Renal cortex interstitium (tissue), 11 donors: ENCODE data around the gene SEC14L6. TPM values are rescaled to one million over a fixed set of nuclear protein-coding genes. Genes with fewer than 3 reads are reported as not detected.
"Not testable (repeated sequence)": the region's sequence is repeated elsewhere in the genome, so short reads cannot be mapped to it uniquely, and the experiment has no call there.

Experiments
- DNase-seq, 11 donors: peaks; one replicate each; pipeline ENCODE4 v3.0.0-alpha.2; 2013; ENCODE audit warnings: low read depth in 9 of 11, low spot score in 4 of 11; ENCODE audit errors: extremely low read depth in 1 of 11
- polyA plus RNA-seq, 3 donors: library from polyadenylated mRNA; unstranded; fragments of 120-200 nt; gene quantifications; one replicate each; pipeline ENCODE4 v1.2.1, GENCODE V29; 2013; ENCODE audit not compliant: insufficient read length in 3 of 3

Gene SEC14L6
- polyA plus RNA-seq, 3 donors = 9.0 to 14.5 (median 9.0) TPM

DNA sequence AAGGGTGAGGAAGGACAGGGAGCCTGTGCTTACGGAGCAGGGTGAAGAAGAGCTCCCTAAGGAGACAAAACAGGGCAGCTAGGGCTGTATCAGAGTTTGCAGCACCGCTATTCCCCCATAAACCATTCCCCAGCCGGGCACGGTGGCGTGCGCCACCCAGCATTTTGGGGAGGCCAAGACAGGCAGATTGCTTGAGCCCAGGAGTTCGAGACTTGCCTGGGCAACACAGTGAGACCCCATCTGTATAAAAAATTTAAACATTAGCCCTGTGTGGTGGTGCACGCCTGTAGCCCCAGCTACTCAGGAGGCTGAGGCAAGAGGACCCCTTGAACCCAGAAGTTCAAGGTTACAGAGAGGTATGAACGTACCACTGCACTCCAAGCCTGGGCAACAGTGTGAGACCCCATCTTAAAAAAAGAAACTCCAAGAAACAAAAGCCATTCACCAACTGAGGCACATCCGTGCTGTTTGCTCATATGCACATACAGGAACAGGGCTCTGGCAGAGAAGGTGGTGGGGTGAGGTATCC, 23.2 kb upstream of the SEC14L6 start:
- DNase-seq = no peak

GRCh38 chr22:30568137-30568805, 21.7 kb upstream of the SEC14L6 start:
- no peak for DNase-seq

- not testable (repeated sequence) for DNase-seq
Measured at GRCh38 chr22:30567277-30567676, 20.7 kb upstream of the SEC14L6 start.

- no peak for DNase-seq
Measured at GRCh38 chr22:30566125-30566524, 19.6 kb upstream of the SEC14L6 start.

DNA sequence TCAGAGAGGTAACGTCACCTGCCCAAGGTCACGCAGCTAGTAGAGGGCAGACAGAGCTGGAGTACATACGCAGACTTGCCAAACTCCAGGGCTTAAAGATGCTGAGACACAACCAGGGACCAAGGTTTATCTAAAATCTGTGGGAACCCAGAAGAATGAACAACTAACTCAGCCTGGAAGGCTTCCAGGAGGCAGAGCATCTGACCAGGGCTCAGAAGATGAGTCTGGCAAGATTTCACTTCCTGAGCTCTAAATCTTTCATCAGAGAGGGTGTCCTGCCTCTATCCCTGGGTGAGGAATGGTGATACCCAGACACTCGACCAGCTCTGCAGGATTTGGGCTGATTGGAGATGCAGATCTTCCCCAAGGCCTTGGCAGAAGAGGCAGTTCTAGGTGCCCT, 18.8 kb upstream of the SEC14L6 start:
- no peak for DNase-seq

DNA sequence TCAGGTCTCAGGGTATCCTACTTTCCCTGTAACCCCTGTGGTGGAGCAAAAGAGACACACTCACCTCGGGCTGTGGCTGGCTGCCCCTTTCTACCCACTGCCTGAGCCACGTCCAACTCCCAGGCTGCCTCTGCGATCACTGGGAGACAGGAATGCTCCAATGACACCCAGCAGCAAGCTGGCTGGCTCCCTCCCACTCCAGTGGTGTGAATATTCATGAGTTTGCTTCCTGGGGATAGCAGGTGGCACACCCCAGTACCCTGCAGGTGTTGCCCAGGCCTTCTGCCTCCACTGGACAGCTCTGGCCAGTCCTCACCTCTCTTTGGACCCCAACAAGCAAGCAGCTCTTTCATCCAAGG, 18.2 kb upstream of the SEC14L6 start:
- no peak for DNase-seq

DNA sequence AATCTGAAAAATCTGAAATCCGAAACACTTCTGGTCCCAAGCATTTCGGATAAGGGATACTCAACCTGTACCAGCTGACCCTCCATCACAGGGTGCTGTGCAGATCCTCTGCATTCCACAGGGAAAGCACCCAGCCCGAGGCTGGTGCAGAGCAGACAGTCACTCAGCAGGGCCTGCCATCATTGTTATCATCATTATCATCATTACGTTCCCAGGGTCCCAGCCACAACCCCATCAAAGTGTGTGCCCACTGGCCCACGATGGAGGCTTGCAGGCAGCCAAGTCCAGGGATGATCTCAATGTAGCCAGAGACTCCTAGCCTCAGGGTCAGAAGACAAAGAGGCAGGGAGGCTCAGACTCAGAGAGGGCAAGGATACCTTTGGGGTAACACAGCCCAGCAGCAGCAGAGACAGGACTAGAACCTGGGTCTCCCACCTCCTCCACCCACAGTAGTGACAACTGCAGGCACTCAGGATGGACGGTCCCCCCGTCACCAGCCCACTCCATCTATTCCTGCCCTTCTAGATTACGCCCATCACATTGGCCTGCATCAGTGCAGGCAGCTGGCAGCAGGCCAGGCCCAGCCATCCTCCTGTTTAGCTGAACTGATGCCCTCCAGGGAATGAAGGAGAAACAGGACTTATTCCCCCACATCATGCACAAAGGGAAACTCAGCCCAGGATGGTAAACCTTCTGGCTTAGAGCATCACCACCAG, 17.7 kb upstream of the SEC14L6 start:
- no peak for DNase-seq

DNA sequence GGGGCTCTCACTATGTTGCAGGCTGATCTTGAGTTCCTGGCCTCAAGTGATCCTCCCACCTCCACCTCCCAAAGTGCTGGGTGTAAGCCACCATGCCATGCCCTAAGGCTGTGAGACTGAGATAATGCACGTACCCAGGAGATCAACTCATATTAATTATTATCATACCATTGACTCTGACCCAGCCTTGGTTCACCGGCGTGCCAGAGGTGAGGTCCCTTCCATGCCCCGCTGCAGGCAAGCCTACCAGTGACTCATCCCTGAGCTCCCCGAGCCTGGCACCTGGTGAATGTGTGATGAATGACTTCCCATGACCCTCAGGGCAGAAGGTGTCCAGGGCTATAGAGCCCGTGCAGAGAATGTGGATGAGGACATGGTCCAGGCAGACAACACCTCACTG, 15.8 kb upstream of the SEC14L6 start:
- DNase-seq = no peak

GRCh38 chr22:30561402-30562189, 15.1 kb upstream of the SEC14L6 start:
- no peak for DNase-seq

DNA sequence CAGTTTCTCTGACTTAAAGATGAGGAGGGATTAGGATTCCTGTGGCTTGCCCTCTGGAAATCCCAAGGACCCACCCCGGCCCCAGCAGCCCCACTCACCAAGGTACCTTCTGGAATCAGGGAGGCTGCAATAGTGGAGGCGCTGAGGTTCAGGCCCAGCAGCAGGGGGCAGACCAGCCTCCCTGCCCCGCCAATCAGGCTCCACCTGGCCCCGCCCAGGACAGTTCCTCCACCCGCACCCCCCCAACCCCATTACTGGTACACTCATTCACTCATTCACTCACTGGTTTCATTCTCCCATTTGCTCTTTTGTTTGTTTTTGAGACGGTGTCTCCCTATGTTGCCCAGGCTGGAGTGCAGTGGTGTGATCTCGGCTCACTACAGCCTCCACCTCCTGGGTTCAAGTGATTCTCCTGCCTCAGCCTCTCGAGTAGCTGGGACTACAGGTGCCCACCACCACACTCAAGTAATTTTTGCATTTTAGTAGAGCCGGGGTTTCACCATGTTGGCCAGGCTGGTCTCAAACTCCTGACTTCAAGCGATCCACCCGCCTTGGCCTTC, 14.2 kb upstream of the SEC14L6 start:
- not testable (repeated sequence) for DNase-seq

- DNase-seq = no peak
Measured at GRCh38 chr22:30559889-30560288, 13.3 kb upstream of the SEC14L6 start.

DNA sequence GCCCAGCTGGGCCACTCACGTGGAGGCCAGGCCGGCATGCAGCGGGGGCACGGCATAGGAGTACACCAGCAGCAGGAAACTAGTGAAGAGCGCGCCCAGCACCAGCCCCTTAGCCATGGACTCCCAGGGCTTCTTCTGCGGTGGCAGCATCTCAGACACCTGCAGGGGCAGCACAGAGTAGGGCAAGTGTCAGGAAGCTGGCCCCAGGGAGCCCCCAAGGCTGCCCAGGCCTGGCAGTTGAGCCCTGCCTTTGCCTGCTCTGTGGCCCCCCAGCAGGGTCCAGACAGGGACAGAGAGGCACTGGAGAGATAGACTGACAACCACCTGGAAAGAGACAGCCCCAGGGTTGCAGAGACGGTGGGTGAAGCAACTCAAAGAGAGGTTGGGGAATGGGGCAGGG, 10.7 kb upstream of the SEC14L6 start:
- no peak for DNase-seq

DNA sequence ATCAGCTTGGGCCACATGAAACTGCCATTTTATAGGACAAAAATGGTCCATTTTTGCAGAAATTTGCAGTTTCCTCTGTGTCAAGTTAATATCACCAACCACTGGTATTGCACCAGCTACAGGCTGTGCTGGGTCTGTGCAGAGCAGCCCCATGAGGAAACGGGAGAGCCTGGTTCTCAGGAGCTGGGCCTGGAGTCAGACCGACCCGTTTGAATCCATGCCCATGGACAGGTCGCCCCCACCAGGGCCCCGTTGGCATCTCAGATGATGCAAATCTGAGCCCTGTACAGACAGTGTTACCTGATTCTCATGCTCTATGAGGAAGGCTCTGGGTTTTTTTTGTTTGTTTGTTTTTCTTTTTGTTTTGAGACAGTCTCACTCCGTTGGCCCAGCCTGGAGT, 9.8 kb upstream of the SEC14L6 start:
- no peak for DNase-seq

- DNase-seq = no peak
Measured at GRCh38 chr22:30555282-30556210, 9.0 kb upstream of the SEC14L6 start.

DNA sequence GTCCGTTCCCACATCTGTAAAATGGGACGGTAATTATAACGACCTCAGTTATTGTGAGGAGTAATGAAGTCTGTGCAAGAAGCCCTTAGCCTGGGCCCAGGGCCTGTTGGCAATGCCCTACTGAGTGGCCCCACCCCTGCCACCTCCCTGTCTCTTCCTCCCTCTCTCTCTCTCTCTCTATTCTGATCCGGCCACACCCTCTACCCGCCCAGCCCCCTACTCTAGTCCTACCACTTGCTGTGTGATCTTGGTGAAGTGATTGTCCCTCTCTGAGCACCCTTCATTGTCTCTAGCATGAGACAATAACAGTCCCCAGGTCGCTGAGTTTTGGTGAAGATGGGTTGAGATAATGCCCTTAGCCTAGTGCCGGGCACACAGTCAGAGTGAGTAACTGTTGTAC, 7.4 kb upstream of the SEC14L6 start:
- DNase-seq = no peak

DNA sequence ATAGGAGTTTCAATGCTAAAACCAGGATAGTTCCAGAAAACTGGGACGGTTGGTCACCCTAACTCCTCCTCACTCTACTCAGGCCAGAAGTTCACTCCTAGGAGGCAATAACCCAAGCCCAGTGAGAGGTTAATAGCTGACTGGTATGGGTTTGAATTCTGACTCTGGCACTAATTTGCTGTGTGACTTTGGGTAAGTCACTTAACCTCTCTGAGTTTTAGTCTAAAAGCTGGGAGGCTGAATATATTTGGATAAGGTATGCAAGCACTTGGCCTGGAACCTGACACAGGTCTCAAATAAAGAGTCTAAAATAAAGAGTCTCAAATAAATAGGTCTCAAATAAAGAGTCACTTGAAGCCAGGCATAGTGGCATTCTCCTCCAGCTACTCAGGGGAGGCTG, 6.2 kb upstream of the SEC14L6 start:
- DNase-seq = no peak

- not testable (repeated sequence) for DNase-seq
Measured at GRCh38 chr22:30551813-30552212, 5.3 kb upstream of the SEC14L6 start.

DNA sequence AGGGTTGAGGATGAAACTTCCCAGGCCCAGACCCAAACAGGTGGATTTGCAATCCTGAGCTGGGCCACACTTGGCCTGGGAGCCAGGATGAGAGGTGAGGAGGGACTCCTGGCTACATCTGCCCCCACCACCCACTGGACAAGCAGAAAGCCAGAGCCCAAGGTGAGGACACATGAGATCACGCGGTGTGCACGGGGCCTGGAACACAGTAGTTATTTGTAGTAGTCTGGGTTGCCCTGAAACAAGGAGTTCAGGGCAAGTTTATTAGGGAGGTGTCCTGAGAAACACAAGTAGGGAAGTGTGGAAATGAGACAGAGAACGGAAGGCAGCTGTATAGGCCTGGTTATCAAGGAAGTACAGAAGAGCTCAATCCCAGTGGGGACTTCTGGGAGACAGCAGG, 647 bp upstream of the SEC14L6 start:
- DNase-seq = no peak

- no peak for DNase-seq
Measured at GRCh38 chr22:30542811-30543188, 3.7 kb downstream of the SEC14L6 start.
